Measurements from ENCODE around the gene EGR1.

GRCh38 chr5:138468966-138469539 lies 3.8 kb downstream of the EGR1 start:
- TF ChIP-seq CTCF (IDR thresholded peaks at IDR 0.05) = no peak
- no peak for TF ChIP-seq EZH2 (IDR thresholded peaks at IDR 0.05)
- TF ChIP-seq EZH2phosphoT487 (IDR thresholded peaks at IDR 0.05) = no peak
